Measurements from ENCODE around the gene TNFAIP8L2. TPM values are rescaled to one million over a fixed set of nuclear protein-coding genes. Genes with fewer than 3 reads are reported as not detected.
"Not testable (repeated sequence)": the region's sequence is repeated elsewhere in the genome, so short reads cannot be mapped to it uniquely, and the experiment has no call there.

TNFAIP8L2 gene
- polyA plus RNA-seq, 3 donors, result 1.2 to 1.5 (median 1.3) TPM

DNA sequence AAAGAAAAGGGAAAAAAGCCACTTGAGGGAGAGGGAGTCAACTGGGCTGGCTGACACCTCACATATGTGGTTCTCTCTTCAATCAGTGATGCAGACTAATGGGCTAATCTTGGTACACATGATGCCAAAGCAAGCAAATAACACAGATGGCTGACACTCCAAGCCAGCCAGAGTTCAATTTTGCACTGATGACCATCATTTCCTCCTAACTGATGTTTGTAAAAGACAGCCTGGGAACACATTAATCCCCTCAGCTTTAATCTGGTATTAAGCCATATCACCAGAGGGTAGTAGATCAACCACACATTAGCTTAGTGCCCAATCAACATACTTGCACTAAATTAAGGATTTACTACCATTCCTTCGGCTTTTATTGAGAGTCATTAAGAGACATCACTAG, 30.8 kb downstream of the TNFAIP8L2 start:
- DNase-seq (ENCODE audit: low read depth in 3 of 3, low spot score in 2 of 3), result no peak

DNA sequence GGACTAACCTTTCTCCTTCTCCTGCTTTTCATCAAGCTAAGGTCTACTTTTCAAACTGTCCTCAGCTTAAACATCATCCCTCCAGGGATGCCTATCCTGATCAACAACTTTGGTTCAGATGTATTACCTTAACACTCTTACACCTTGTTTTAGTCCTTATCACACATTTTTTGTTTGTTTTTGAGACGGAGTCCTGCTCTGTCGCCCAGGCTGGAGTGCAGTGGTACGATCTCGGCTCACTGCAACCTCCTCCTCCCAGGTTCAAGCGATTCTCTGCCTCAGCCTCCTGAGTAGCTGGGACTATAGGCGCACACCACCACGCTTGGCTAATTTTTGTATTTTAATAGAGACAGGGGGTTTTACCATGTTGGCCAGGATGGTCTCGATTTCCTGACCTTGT, 32.2 kb downstream of the TNFAIP8L2 start:
- not testable (repeated sequence) for DNase-seq (ENCODE audit: low read depth in 3 of 3, low spot score in 2 of 3)

DNA sequence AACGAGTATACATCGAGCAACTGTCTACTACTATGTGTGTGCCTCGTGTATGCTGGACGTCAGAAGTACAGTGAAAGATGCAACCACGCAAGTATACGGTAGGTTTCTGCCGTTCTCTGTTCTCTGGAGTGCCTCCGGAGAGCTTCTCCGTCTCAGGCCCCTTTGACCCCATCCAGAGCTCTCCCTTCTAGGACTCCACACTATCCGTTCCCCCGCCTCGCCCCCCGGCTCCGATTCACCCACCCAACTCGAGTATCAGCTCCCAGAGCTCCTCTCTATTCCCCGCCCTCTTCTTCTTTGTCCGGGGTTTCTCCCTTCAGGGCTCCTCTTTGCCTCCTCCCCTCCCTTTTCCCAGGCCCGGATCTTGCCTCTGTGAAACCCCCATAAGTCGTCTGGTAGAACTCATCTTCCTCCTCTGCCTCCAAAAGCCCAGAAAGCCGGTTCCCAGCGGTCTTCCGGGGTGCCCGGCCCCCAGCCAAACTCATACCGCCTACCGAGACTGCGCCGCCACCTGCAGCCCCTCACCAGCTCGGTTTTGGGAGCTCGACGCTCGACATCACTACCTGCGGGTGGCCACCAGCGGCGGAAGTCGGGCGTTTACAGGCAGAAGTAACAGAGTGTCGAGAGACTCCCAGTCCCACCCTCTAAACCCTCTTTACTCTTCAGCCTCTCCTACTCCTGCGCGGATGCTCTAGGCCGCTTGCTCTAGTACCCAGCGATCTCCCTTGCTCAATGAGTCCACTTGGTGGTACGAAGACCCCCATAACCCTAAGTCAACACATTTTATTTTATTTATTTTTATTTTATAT, 33.4 kb downstream of the TNFAIP8L2 start, which contains the start of gene VPS72:
Gene VPS72 (minus strand): TSS at position 561 of the 809 bp plus-strand sequence. CDS start 76 bp downstream, at position 485.
- DNase-seq (ENCODE audit: low read depth in 3 of 3, low spot score in 2 of 3), result peak; percentile 74 to 85 (median 76)

DNA sequence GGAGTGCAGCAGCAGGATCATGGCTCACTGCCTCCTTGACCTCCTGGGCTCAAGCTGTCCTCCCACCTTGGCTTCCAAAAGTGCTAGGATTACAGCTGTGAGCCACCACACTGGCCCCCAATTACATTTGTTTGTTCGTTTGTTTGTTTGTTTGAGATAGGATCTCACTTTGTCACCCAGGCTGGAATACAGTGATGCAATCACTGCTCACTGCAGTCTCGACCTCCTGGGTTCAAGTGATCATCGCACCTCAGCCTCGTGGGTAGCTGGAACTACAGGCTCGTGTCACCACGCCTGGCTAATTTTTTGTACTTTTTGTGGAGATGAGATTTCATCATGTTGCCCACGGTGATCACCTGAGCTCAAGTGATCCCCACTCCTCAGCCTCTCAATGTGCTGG, 35.6 kb downstream of the TNFAIP8L2 start:
- DNase-seq (ENCODE audit: low read depth in 3 of 3, low spot score in 2 of 3), result no peak

DNA sequence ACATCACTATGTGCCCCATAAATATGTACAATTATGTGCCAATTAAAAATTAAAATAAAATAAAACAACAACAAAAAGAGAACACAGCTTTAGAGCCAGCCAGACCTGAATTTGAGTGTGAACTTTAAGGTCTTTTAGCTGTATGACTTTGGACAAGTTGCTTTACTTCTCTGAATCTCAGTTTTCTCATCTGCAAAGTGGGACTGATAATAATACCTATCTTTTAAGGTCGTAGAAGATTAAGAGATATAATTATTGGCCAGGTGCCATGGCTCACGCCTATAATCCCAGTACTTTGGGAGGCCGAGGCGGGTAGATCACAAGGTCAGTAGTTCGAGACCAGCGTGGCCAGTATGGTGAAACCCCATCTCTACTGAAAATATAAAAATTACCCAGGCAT, 36.9 kb downstream of the TNFAIP8L2 start:
- DNase-seq (ENCODE audit: low read depth in 3 of 3, low spot score in 2 of 3), result no peak

DNA sequence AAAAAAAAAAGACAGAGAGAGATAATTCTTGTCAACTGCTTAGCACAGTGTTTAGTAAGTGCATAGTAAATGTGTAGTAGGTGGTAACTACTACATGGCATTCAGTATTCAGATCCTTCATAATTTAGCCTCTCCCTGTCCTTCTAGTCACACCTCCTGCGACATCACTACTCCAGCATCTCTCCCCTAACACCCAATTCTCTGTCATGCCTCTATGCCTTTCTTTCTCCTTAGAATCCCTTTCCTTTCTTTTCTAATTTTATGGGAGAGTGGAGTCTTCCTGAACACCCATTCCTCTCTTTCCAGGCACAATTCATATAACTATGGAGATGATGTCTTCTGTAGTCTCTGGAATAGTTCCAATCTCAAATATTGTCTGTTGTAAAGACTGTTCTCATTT, 37.4 kb downstream of the TNFAIP8L2 start:
- no peak for DNase-seq (ENCODE audit: low read depth in 3 of 3, low spot score in 2 of 3)

DNA sequence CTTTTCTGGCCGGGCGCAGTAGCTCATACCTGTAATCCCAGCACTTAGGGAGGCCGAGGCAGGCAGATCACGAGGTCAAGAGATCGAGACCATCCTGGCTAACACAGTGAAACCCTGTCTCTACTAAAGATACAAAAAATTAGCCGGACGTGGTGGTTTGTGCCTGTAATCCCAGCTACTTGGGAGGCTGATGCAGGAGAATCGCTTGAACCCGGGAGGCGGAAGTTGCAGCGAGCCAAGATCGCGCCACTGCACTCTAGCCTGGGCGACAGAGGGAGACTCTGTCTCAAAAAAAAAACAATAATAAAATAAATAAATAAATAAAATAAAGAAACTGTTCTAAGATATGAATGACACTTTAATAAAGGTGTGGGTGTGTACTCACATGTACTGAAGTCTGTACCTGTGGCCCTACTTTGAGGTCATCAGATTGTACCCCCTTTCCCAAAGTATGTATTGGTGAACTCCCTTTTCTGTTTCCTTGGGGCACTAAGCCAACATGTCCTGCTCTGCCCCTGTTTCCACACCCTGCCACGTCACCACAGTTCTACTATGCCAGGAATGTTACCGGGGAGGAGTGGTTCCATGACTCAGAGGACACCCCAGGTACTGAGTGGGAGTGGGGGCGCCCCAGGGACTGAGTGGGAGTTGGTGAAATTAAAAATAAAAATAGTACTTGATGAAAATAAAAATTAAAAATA, 38.6 kb downstream of the TNFAIP8L2 start:
- not testable (repeated sequence) for DNase-seq (ENCODE audit: low read depth in 3 of 3, low spot score in 2 of 3)

DNA sequence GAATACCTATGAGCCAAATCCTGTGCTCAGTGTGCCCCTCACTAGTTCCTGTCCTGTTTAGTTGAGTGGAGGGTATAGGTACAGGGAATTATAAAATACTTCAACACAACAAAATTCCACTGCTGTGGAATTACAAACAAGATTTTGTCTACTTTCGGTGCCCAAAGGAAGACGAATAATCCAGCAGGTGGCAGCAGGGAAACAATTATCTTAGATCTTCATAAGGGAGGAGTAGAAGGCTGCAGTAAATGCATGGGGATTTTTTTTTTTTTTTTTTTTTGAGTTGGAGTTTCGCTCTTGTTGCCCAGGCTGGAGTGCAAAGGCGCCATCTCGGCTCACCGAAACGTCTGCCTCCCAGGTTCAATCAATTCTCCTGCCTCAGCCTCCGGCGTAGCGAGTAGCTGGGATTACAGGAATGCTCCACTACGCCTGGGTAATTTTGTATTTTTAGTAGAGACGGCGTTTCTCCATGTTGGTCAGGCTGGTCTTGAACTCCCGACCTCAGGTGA, 39.9 kb downstream of the TNFAIP8L2 start:
- peak in 2 of 3 donors; percentile 63 to 77 for DNase-seq (ENCODE audit: low read depth in 3 of 3, low spot score in 2 of 3)

DNA sequence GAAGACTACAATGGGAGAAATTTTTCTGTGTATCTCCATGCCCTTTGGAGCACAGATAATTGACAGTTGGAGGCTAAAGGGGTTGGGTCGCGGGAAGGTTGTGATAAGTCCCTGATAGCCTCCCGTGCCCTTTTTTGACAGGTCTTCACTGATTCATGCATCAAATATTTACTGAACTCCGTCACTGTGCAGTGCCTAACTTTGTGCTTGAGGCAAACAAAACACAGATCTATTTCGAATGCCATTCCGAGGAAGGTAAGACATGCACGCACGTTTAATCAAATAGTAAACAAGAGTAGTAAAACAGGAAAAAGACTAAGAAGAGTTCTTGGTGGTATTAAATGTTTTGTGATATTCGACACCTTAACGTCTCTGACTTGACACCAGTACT, 41.4 kb downstream of the TNFAIP8L2 start:
- DNase-seq (ENCODE audit: low read depth in 3 of 3, low spot score in 2 of 3), result no peak

DNA sequence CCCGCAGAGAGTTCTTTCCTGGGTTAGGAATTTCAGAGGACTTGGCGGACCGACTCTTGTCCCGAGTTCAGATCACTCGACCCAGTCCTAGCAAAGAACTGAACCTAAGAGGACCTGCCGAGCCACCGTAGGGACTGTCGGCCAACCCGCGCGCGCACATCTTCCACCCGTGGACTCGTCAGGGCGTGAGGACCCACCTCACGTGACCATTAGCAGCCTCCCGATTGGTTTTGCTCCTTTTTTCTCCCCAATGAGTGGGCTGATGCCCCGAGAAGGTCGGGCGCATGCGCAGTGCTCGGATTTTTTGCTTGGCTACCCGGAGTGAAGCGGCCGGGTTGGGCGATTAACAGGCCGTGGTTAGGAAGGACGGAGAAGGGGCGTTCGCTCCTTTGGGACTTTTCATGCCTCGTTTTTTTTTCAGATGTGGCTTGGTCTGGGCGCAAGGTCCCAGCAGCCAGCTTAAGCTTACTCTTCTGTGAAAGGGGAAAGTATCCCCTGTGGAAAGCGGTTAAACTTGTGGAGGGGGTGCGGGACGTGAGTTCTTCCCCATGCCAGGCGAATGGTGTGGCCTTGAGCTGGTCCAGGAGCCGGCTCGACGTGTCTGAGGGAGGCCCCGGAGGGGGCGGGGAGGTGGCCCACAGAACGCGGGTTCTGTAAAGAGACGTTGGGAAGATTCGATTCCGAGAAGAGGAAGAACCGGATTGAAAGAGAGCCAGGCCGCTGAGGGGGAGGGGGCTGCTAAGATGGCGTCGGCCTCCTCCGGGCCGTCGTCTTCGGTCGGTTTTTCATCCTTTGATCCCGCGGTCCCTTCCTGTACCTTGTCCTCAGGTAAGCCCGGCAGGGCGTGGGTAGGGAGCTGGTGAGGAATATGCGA, 42.0 kb downstream of the TNFAIP8L2 start, which contains the start of gene PIP5K1A:
Gene PIP5K1A (plus strand): TSS at position 299 of the 874 bp plus-strand sequence. CDS start 445 bp downstream, at position 744.
- DNase-seq (ENCODE audit: low read depth in 3 of 3, low spot score in 2 of 3), result peak; percentile 95 to 98 (median 96)

DNA sequence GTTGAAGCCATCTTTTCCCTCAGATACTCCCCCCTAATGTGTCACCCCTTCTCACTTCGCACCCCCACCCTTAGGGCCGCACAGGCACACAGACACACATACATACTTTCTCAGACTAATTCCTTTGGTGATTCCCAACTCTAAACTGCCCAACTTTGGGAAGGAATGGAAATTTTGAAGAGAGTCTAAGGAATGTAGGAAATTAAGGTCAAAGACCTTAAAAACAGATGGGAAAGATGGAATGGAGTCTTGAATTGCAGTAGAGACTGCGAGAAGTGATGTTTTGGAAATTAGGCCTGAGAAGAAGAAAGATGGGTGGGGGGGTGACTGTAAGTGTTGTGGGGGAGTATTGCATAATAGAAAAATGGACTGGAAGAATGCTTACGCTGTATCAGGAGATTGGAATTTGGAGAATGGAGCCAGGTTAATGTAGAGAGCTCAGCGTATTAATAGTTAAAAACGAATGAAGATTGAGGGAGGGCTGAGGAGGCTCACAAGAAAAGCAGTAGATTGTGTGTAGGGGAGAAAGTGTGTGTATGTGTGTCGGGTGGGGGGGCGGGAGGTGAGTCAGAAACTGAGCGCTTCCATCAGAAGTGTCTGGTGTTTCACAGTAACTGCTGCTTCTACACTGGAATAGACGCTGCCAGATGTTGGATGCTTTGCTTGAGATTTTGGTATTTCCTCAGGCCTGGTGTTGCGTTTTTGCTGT, 43.6 kb downstream of the TNFAIP8L2 start:
- DNase-seq (ENCODE audit: low read depth in 3 of 3, low spot score in 2 of 3), result no peak

DNA sequence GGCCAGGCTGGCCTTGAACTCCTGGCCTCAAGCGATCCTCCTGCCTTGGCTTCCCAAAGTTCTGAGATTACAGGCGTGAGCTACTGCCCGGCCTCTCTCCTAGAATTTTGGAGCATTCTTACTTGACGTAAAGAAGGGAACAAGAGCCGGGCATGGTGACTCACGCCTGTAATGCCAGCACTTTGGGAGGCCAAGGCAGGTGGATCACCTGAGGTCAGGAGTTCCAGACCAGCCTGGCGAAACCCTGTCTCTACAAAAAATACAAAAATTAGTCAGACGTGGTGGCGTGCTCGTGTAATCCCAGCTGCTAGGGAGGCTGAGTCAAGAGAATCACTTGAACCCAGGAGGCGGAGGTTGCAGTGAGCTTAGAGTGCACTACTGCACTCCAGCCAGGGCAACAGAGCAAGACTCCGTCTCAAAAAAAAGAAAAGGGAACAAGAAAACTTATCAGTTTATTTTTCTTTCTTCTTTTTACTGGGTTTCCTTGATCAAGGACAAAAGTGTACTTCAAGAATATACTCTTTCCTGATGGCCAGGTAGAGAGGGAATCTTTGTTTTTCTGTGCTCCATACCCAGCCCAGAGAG, 49.0 kb downstream of the TNFAIP8L2 start:
- not testable (repeated sequence) for DNase-seq (ENCODE audit: low read depth in 3 of 3, low spot score in 2 of 3)

Other genes starting within 250 kb of the TNFAIP8L2 start
- gene SETDB1, start 230.3 kb upstream of the TNFAIP8L2 start, polyA plus RNA-seq (ENCODE audit: insufficient read length in 3 of 3), result 10 to 100 TPM; 77.4 to 90.5 (median 84.1) TPM
- 100 to 1,000 TPM; 297 to 304 (median 298) TPM for gene CERS2, start 181.8 kb upstream of the TNFAIP8L2 start, polyA plus RNA-seq (ENCODE audit: insufficient read length in 3 of 3)
- gene ANXA9, start 174.4 kb upstream of the TNFAIP8L2 start, polyA plus RNA-seq (ENCODE audit: insufficient read length in 3 of 3), result 10 to 100 TPM; 12.4 to 16.7 (median 15.3) TPM
- gene MINDY1, start 149.7 kb upstream of the TNFAIP8L2 start, polyA plus RNA-seq (ENCODE audit: insufficient read length in 3 of 3), result 10 to 100 TPM; 38.4 to 41.3 (median 39.3) TPM
- 10 to 100 TPM; 49.1 to 51.8 (median 50.2) TPM for gene PRUNE1, start 148.2 kb upstream of the TNFAIP8L2 start, polyA plus RNA-seq (ENCODE audit: insufficient read length in 3 of 3)
- 1 to 10 TPM; 1.0 to 2.5 (median 1.7) TPM for gene BNIPL, start 120.1 kb upstream of the TNFAIP8L2 start, polyA plus RNA-seq (ENCODE audit: insufficient read length in 3 of 3)
- 10 to 100 TPM; 11.1 to 11.5 (median 11.3) TPM for gene C1orf56, start 108.9 kb upstream of the TNFAIP8L2 start, polyA plus RNA-seq (ENCODE audit: insufficient read length in 3 of 3)
- gene CDC42SE1, start 97.0 kb upstream of the TNFAIP8L2 start, polyA plus RNA-seq (ENCODE audit: insufficient read length in 3 of 3), result 10 to 100 TPM; 73.6 to 76.2 (median 73.8) TPM
- 10 to 100 TPM; 23.5 to 25.4 (median 25.1) TPM for gene MLLT11, start 96.3 kb upstream of the TNFAIP8L2 start, polyA plus RNA-seq (ENCODE audit: insufficient read length in 3 of 3)
- 10 to 100 TPM; 10.2 to 11.0 (median 10.7) TPM for gene GABPB2, start 85.9 kb upstream of the TNFAIP8L2 start, polyA plus RNA-seq (ENCODE audit: insufficient read length in 3 of 3)
- gene SEMA6C, start 10.0 kb upstream of the TNFAIP8L2 start, polyA plus RNA-seq (ENCODE audit: insufficient read length in 3 of 3), result 10 to 100 TPM; 20.9 to 22.8 (median 22.3) TPM
- 10 to 100 TPM; 17.1 to 21.9 (median 18.1) TPM for gene LYSMD1, start 9.3 kb downstream of the TNFAIP8L2 start, polyA plus RNA-seq (ENCODE audit: insufficient read length in 3 of 3)
- gene SCNM1, start 9.5 kb downstream of the TNFAIP8L2 start, polyA plus RNA-seq (ENCODE audit: insufficient read length in 3 of 3), result 10 to 100 TPM; 37.6 to 38.8 (median 38.5) TPM
- gene TMOD4, start 19.3 kb downstream of the TNFAIP8L2 start, polyA plus RNA-seq (ENCODE audit: insufficient read length in 3 of 3), result 1 to 10 TPM in 1 of 3 donors, under 1 TPM in 2; 0.48 to 1.0 (median 0.64) TPM
- gene VPS72, start 33.5 kb downstream of the TNFAIP8L2 start, polyA plus RNA-seq (ENCODE audit: insufficient read length in 3 of 3), result 10 to 100 TPM; 71.1 to 75.7 (median 73.5) TPM
- 10 to 100 TPM; 64.0 to 71.3 (median 65.4) TPM for gene PIP5K1A, start 41.9 kb downstream of the TNFAIP8L2 start, polyA plus RNA-seq (ENCODE audit: insufficient read length in 3 of 3)
- 100 to 1,000 TPM; 170 to 184 (median 183) TPM for gene PSMD4, start 98.1 kb downstream of the TNFAIP8L2 start, polyA plus RNA-seq (ENCODE audit: insufficient read length in 3 of 3)
- gene ZNF687, start 125.7 kb downstream of the TNFAIP8L2 start, polyA plus RNA-seq (ENCODE audit: insufficient read length in 3 of 3), result 10 to 100 TPM; 21.9 to 23.0 (median 22.6) TPM
- gene PI4KB, start 170.8 kb downstream of the TNFAIP8L2 start, polyA plus RNA-seq (ENCODE audit: insufficient read length in 3 of 3), result 10 to 100 TPM; 62.0 to 66.5 (median 62.3) TPM
- 10 to 100 TPM; 39.6 to 47.4 (median 42.7) TPM for gene RFX5, start 190.6 kb downstream of the TNFAIP8L2 start, polyA plus RNA-seq (ENCODE audit: insufficient read length in 3 of 3)
- gene SELENBP1, start 216.1 kb downstream of the TNFAIP8L2 start, polyA plus RNA-seq (ENCODE audit: insufficient read length in 3 of 3), result 10 to 100 TPM; 45.9 to 56.2 (median 47.0) TPM
- 100 to 1,000 TPM; 244 to 272 (median 271) TPM for gene PSMB4, start 242.9 kb downstream of the TNFAIP8L2 start, polyA plus RNA-seq (ENCODE audit: insufficient read length in 3 of 3)